Osteoblast (primary cell): ENCODE measurements around the gene SORCS2. TPM values are rescaled to one million over a fixed set of nuclear protein-coding genes. Genes with fewer than 3 reads are reported as not detected.

Experiments
- DNase-seq: peaks from one replicate; pipeline ENCODE4 v3.0.0; 2011; ENCODE audit warnings: low spot score, mixed read lengths; ENCODE audit not compliant: insufficient read length; ENCODE audit errors: missing footprints
- H2AFZ ChIP-seq: 2 replicates; pipeline ENCODE4 v1.6.0; 2011; ENCODE audit warnings: mild to moderate bottlenecking, low read length
- H3K27ac ChIP-seq: 2 replicates; pipeline ENCODE4 v1.5.1; 2011; ENCODE audit warnings: mild to moderate bottlenecking, low read depth, low read length, moderate library complexity
- H3K27me3 ChIP-seq: 2 replicates; pipeline ENCODE4 v1.6.0; 2012; ENCODE audit warnings: mild to moderate bottlenecking, control low read depth, inconsistent platforms, low read length, moderate library complexity; ENCODE audit not compliant: insufficient read depth
- H3K36me3 ChIP-seq: 2 replicates; pipeline ENCODE4 v1.5.1; 2011; ENCODE audit warnings: mild to moderate bottlenecking, low read length, control low read depth, moderate library complexity; ENCODE audit not compliant: insufficient read depth
- H3K4me1 ChIP-seq: 2 replicates; pipeline ENCODE4 v1.5.1; 2011; ENCODE audit warnings: mild to moderate bottlenecking, low read length, control low read depth, moderate library complexity; ENCODE audit not compliant: insufficient read depth
- H3K4me2 ChIP-seq: 2 replicates; pipeline ENCODE4 v1.6.0; 2011; ENCODE audit warnings: mild to moderate bottlenecking, low read length; ENCODE audit not compliant: insufficient read depth
- H3K4me3 ChIP-seq: fragments of 200-600 bp; sonication (generic); 3 replicates; pipeline ENCODE4 v1.5.1; 2012; ENCODE audit warnings: mild to moderate bottlenecking, low read length, inconsistent platforms; ENCODE audit not compliant: insufficient read depth
- H3K79me2 ChIP-seq: 2 replicates; pipeline ENCODE4 v1.6.0; 2012; ENCODE audit warnings: mild to moderate bottlenecking, low read length, control low read depth, inconsistent platforms; ENCODE audit not compliant: insufficient read depth
- H3K9me3 ChIP-seq: 2 replicates; pipeline ENCODE4 v1.5.1; 2011; ENCODE audit warnings: low read depth, low read length, control low read depth
- H4K20me1 ChIP-seq: 2 replicates; pipeline ENCODE4 v1.6.0; 2012; ENCODE audit warnings: mild to moderate bottlenecking, low read length, control low read depth; ENCODE audit not compliant: insufficient read depth
- total RNA-seq: library from RNA; depleted of rRNA; stranded (reverse); fragments of >200 nt; gene quantifications from 2 replicates; pipeline ENCODE4 v1.2.3, GENCODE V29; 2012
- TF ChIP-seq, protein P1 (sequence below): IDR thresholded peaks from 2 replicates; pipeline ENCODE4 v1.5.1; 2011; ENCODE audit warnings: mild to moderate bottlenecking, low read depth, low read length, moderate library complexity; ENCODE audit errors: extremely low read depth

SORCS2 gene
- total RNA-seq, 1 donor: 9.0 TPM

DNA sequence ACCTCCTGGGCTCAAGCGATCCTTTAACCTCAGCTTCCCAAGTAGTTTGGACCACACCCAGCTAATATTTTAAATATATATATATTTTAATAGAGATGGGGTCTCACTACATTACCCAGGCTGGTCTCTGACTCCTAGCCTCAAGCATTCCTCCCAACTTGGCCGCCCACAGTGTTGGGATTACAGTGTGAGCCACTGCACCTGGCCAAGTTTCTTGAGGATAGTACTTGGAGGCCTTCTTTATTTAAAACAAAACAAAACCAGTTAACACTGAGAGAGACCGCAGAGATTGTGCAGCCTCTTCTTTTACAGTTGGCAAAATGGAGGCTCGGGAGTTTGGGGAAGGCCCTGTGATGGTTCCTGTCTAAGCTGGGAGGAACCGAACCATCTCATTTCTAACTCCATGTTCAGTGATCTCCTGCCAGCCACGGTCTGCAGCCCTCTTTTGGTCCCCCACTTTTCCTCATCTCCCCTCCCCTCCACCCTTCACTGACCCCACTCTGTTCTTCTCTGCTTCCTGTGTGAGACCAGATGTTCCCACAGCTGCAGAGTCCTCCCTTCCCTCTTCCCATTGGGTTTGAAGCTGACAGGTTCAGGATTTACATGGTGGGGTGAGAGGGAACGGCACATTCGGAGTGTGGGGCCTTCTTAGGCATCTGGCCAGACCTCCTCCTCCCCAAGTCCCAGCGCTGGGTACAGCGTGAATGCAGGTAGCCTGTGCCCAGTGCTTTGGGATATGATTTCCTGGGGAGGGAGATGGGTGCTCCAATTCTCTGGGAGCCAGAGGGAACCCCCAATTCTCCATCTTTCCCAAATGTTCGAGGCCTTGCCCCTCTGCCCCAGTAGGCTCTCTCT is 1.4 kb upstream of the SORCS2 start:
- no peak overlapping the region for H3K4me3 ChIP-seq
- H3K4me1 ChIP-seq: peaks cover 15% of the 10 kb centered on the region
- H2AFZ ChIP-seq: no peak overlapping the region
- no peaks in the 10 kb centered on the region for H3K79me2 ChIP-seq
- peak; percentile 37 for DNase-seq
- no peak overlapping the region for H3K27ac ChIP-seq
- peaks cover 62% of the 10 kb centered on the region for H3K27me3 ChIP-seq
- no peak overlapping the region for H3K4me2 ChIP-seq
- no peaks in the 10 kb centered on the region for H3K36me3 ChIP-seq
- no peaks in the 10 kb centered on the region for H4K20me1 ChIP-seq
- no peaks in the 10 kb centered on the region for H3K9me3 ChIP-seq
- TF ChIP-seq, protein P1, sequence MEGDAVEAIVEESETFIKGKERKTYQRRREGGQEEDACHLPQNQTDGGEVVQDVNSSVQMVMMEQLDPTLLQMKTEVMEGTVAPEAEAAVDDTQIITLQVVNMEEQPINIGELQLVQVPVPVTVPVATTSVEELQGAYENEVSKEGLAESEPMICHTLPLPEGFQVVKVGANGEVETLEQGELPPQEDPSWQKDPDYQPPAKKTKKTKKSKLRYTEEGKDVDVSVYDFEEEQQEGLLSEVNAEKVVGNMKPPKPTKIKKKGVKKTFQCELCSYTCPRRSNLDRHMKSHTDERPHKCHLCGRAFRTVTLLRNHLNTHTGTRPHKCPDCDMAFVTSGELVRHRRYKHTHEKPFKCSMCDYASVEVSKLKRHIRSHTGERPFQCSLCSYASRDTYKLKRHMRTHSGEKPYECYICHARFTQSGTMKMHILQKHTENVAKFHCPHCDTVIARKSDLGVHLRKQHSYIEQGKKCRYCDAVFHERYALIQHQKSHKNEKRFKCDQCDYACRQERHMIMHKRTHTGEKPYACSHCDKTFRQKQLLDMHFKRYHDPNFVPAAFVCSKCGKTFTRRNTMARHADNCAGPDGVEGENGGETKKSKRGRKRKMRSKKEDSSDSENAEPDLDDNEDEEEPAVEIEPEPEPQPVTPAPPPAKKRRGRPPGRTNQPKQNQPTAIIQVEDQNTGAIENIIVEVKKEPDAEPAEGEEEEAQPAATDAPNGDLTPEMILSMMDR: no peak

DNA sequence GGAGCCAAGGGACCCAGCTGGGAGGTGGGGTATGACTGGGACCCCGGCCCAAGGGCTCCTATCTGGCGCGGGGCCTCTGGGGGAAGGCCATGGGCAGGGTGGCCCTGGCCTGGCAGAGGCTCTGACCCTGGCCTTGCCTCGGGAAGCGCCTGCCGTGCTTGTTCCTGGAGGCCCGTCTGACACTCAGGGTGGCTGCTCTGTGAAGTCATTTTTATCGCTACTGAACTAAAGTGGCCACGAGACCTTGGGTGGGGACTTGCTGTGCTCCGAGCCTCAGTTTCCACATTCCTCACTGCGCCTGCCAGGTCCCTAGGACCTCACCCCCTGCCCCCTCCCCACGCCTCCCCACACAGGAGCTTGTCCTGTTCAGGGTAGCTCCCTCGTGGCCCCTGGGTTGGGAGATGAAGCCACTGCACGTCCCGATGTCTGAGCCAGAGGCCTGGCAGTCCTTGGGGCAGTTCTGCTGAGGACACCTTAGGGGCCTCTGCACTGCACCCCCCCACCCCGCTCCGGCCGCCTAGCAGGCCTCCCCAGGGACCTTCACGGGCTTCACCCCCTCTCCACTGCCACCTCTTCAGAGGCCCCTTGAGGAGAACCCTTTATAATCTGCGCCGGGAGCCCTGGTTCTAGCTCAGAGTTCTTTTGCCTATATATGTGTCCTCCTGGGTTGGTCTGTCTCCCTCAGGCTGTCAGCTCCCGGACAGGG is 639 bp upstream of the SORCS2 start:
- no peak overlapping the region for H3K4me3 ChIP-seq
- peak; percentile 60 for DNase-seq
- no peak overlapping the region for H2AFZ ChIP-seq
- H3K79me2 ChIP-seq: no peaks in the 10 kb centered on the region
- H3K4me2 ChIP-seq: peak overlapping the region; percentile 43
- no peaks in the 10 kb centered on the region for H3K36me3 ChIP-seq
- H3K27me3 ChIP-seq: peaks cover 62% of the 10 kb centered on the region
- no peaks in the 10 kb centered on the region for H3K9me3 ChIP-seq
- H4K20me1 ChIP-seq: no peaks in the 10 kb centered on the region
- no peak overlapping the region for H3K27ac ChIP-seq
- TF ChIP-seq, protein P1: no peak
- H3K4me1 ChIP-seq: peaks cover 19% of the 10 kb centered on the region

DNA sequence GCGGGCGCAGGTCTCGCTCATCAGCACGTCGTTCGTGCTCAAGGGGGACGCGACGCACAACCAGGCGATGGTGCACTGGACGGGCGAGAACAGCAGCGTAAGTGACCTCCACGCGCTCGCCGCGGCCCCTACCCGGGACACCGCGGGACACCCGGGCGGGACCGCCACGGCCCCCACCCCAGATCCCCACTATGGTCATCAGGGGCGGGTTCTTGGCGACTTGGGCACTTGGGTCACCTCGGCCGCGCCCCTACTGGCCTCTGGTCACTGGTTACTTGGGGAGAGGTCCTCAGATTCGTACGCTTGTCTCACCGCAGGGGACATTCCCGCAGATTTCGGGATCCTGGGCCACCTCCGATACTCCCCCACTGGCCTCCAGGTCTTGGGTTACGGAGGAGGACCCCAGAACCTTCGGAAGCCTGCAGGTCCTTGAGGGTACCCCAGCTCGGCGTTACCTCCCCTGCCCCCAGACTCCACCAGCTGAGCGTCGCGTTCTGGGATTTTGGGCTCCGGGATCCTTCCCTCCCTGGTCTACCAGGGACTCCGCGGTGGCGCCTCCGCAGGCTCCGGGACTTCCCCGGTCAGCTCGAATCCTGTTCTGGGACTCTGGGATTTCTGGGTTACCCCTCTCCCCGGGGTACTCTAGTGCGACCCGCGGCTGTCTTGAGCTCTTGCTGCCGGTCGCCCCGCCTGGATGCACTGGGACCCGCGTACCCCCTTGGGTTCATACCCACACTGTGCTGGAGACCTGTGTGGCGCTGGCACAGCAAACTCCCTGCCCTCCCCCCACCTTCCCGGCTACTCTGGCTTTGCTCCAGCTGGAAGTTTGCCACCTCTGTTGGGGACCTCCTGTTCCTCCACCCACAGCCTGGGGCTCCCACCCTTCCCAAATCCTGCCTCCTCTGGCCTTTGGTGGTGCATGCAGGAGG is 956 bp downstream of the SORCS2 start:
- TF ChIP-seq, protein P1: no peak
- H3K9me3 ChIP-seq: no peaks in the 10 kb centered on the region
- peaks cover 52% of the 10 kb centered on the region for H3K27me3 ChIP-seq
- no peak overlapping the region for H3K27ac ChIP-seq
- H3K4me3 ChIP-seq: peak overlapping the region; percentile 16
- no peak overlapping the region for H2AFZ ChIP-seq
- H4K20me1 ChIP-seq: no peaks in the 10 kb centered on the region
- no peaks in the 10 kb centered on the region for H3K79me2 ChIP-seq
- H3K4me2 ChIP-seq: peak overlapping the region; percentile 51
- DNase-seq: peak; percentile 80
- no peaks in the 10 kb centered on the region for H3K36me3 ChIP-seq
- peaks cover 19% of the 10 kb centered on the region for H3K4me1 ChIP-seq
